NCI-H510A (cell line): ENCODE measurements around the gene MAP6.
A peak's percentile ranks its signal among the peaks of the same experiment; 100 is the strongest.

Source experiments
- DNase-seq: peaks from one replicate; lab custom pipeline; 2025; lab: John Stamatoyannopoulos, UW

Gene MAP6

DNA sequence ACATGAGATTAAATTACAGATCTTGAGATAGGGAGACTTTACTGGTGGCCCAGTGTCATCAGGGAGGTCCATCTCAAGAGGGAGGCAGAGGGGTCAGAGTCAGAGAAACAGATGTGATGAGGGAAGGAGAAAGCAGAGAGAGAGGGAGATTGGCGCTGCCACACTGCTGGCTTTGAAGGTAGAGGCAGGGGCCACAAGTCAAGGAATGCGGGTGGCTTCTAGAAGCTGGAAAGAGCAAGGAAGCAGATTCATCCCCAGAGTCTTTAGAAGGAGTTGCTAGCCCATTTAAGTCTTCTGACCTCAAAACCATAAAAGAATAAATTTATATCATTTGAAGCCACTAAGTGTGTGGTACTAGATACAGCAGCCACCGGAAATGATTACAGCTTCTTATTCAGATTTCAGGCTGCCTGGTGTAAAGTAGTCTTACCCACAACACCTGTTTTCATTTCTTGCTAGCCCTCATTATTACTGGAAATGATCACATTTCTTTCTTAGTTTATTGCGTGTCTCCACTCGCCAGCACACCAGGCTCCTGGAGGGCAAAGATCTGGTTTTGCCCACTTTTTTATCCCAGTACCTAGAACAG is 119.4 kb downstream of the MAP6 start:
- no peak for DNase-seq

DNA sequence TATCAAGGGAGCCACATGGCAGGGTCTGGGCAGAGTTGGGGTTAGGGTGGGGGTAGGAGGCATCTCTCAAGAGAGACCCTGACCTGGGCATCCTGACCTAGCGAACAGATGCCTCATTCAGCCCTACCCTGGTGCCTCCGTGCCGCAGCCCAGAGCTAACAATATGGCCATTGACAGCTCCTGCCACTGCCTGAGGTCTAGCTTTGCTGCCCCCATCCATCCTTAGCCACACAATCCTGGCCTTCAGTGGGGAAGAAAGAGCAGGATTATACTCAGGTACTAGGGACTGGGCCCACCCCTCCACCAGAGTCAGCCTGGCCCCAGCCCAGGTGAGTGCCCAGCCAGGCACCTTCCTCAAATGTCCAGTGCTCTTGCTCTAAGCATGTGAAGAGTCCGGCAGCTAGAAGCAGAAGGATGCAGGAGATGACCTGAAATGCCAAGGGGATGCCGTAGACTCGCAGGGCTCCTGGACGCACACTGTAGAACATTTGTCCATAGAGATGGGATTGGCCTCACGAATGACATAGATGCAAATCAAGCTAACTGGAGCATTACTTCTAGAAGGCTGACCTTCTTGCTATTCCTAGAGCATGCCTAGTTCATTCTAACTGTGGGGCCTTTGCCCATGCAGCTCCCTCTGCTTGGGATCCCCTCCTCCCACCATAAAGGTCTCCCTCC is 120.1 kb downstream of the MAP6 start:
- no peak for DNase-seq

- DNase-seq, result peak; percentile 23
These were observed 121.2 kb downstream of the MAP6 start for GRCh38 chr11:75547617-75548058.

GRCh38 chr11:75547177-75547576 is 121.7 kb downstream of the MAP6 start:
- no peak for DNase-seq

DNA sequence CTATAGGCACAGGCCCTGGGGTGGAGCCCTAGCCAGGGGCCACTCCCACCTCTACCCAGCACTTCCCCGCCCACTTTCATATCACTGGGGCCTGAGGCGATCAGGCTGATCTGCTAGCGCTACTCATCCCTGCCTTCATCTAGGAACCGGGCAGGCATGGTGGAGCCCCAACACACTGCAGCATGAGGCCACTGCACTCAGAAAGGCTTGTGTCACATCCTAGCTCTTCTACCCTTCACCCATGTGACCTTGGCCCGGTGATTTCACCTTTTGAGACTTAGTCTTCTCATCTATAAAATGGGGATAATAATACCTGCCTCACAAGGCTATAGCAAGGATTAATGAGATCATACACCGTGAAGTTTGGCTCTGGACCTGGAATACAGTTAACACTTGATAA is 125.0 kb downstream of the MAP6 start:
- DNase-seq, result no peak

- no peak for DNase-seq
These were observed 126.8 kb downstream of the MAP6 start for GRCh38 chr11:75542088-75542438.

DNA sequence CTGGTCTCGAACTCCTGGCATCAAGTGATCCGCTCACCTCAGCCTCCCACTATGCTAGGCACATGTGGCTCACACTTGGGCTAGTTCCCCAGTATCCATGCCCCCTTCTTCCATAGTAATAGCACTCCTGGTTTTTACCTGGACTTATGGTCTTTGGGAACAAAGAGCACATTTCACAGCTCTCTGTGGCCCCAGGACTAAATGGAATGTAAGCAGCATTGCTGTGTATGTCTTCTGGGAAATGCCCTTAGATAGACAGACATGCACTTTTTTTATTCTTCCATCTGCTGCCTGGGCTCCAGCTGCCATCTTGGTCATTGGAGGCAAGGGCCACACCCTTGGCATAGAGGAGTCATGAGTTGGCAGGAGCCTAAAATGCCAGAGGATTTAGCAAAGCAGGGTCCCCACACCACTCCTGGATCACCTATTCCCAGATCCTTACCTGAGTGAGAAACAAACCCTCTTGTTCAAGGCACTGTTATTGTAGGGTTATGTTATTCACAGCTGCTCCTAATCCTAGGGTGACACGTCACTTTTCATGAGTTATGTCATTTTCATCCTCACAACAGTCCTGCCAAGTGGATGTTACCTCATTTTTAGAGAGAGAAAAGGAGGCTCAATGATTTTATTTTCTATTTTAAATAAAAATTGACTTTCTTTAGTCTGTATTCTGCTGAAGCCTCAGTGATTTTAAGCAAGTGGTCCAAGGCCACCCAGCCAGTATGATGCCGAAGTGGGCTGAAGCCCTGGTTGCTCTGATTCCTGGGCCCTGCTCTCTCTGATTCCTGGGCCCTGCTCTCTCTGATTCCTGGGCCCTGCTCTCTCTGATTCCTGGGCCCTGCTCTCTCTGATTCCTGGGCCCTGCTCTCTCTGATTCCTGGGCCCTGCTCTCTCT is 127.4 kb downstream of the MAP6 start:
- DNase-seq, result no peak

GRCh38 chr11:75539459-75540334 is 129.1 kb downstream of the MAP6 start:
- DNase-seq, result no peak

DNA sequence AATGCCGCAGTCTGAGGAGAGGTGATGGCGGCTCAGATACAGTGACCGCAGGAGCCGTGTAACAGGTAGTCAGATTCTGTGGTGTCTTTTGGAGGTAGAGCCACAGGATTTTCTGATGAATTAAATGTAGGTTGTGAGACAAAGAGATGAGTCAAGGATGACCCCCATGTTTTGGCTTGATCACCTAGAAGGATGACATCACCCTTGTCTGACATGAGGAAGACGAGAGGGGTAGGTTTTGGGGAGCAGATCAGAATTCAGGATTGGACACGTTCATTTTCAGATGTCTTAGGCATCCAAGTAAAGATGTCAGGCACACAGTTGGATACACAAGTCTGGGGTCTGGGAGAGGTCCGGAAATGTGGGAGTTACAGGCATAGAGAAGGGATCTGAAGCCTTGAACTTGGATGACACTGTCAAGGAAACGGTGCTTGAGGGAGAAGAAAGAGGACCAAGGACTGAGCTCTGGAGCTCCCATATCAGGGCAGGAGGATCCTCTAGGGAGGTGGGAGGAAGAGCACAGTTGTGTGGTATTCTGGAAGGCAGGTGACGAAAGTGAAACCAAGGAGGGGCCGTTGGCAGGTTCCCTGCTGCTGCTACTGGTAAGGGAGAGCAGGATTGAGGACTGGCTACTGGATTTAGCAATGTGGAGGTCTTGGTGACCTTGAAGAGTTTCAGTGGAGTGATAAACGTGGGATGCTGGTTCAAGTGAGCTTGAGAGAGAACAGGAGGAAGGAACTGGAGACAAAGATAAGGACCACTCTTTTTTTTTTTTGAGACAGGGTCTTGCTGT is 130.5 kb downstream of the MAP6 start:
- DNase-seq, result no peak

DNA sequence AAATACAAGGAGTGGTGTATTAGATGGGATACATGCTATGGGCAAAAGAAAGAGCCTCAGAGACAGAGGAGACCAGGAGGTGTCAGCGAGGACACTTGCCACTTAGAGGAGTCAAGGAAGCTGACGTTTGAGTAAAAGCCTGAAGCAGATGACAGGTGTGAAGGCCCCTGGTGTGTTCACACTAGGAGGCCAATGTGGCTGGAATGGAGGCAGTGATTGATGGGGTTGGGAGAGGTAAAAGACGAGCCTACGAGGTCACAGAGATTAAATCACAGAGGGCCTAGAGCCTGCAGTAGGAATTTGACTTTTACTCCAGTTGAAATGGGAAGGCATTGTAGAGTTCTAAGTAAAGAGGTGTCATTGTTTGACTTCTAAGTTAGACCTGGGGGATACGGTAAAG is 131.1 kb downstream of the MAP6 start:
- DNase-seq, result no peak
